ENCODE measurements around the gene SHROOM3.
A peak's percentile ranks its signal among the peaks of the same experiment; 100 is the strongest.

Gene SHROOM3

DNA sequence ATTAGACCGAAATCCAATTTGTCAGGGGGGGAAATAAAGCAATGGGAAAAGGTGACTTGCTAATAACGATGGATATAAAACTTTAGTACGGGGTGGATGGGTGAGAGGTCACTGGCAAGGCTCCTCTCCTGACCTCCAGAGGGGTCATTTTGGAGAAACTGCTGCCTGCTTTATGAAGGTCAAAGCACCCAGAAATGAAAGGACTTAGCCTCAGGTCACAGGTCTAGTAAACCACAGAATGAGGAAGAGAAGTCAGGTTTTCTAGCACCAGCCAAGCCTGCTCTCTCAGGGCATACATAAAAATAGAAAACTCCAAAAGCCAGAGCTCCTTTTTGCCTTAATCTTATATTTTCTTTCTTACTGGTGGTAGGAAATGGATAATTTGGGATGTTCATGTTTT lies 134.2 kb downstream of the SHROOM3 start:
- no peak for DNase-seq (ENCODE audit: low read depth)

DNA sequence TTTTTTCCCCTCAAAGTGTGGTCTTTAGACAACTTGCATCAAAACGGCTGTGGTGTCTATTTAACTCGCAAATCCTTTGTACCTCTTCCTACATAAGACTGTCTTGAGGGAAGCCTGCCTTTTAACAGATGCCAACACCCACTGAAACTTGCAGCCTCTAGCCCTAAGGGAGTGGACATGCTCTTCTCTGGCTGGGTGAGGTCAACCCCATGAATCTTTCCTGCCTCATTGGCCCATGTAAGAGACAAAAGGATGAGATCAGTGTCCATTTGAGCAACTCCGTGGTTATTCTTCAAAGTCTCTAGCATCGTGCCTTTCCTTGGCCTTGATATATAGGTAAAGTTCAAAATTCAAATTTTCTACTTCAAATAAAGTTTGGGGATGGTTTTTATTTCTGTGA lies 134.7 kb downstream of the SHROOM3 start:
- no peak for DNase-seq (ENCODE audit: low read depth)

DNA sequence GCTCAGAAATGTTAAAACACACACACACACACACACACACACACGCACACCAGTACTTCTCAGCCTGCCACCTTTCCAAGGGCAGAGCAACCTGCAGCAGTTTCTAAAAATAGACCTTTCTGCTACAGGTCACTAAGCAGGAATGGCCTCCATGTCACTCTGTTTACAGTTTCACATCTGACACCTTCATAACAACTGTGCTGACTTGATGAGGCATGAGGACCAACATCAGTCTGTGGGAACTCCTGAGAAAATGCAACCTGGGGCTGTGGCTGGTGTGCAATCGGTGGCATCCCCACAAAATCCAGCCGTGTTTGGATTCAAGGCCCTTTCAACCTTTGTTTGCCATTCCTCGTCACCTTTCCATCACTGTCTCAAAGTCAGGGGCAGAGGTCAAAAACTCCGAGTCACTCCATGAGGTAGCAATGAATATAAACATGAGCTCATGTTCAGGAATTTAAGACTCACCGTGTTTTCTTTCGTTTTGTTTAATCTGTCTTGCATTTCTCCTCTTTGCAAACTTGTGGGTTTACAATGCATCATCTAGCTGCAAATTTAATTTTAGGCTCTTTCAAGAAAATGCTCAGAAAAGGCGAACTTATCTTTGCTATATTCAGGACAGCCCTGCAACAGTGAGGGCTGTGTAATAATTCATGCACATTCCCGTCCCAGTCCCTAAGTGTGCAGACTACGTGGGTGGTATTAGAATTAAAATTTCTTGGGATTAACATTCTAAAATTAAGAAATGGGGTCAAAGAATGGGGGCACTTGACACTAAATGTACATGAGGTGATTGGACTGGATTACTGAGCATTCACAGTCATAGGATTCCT lies 135.3 kb downstream of the SHROOM3 start:
- DNase-seq (ENCODE audit: low read depth): peak; percentile 84

GRCh38 chr4:76571274-76571673 lies 136.2 kb downstream of the SHROOM3 start:
- DNase-seq (ENCODE audit: low read depth): no peak

- no peak for DNase-seq (ENCODE audit: low read depth)
Measured at GRCh38 chr4:76572224-76572623, 137.2 kb downstream of the SHROOM3 start.

GRCh38 chr4:76576824-76577223 lies 141.8 kb downstream of the SHROOM3 start:
- DNase-seq (ENCODE audit: low read depth): no peak

GRCh38 chr4:76578002-76578560 lies 143.1 kb downstream of the SHROOM3 start:
- no peak for DNase-seq (ENCODE audit: low read depth)

DNA sequence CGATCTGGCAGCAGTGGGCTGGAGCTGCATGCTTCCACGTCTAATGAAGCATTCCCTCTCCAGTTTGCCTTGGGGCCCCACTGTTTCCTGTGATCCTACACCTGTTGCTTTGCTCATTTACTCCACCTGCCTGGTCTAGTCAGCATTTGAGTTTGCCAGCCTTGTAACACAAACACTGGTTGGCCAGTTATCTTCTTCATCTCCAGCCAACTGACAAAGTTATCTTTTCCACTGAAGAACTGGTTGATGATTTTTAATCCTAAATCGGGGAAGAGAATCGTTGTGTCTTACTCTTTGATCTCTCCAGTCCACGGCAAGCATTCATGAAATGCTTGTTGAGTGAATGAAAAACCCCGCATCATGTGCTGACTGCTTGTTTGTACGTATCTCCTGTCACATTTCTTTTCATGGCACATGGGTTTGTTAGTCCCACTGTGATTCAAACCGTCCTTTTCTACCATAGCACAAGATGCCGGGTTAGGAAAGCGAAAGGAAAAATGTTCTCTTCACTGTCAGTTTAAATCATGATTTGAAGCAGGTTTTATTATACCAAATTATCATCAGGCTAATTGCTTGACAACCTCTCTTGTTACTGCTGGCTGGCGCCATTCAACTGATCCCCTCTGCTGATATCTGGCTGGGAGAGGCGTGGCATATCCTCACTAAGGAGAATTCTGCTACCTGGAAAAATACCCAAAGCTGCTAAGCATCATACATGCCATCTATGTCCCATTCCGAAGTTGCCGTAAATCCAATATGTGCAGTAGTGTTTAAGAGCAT lies 144.8 kb downstream of the SHROOM3 start:
- no peak for DNase-seq (ENCODE audit: low read depth)

- no peak for DNase-seq (ENCODE audit: low read depth)
Measured at GRCh38 chr4:76581077-76581962, 146.3 kb downstream of the SHROOM3 start.

DNA sequence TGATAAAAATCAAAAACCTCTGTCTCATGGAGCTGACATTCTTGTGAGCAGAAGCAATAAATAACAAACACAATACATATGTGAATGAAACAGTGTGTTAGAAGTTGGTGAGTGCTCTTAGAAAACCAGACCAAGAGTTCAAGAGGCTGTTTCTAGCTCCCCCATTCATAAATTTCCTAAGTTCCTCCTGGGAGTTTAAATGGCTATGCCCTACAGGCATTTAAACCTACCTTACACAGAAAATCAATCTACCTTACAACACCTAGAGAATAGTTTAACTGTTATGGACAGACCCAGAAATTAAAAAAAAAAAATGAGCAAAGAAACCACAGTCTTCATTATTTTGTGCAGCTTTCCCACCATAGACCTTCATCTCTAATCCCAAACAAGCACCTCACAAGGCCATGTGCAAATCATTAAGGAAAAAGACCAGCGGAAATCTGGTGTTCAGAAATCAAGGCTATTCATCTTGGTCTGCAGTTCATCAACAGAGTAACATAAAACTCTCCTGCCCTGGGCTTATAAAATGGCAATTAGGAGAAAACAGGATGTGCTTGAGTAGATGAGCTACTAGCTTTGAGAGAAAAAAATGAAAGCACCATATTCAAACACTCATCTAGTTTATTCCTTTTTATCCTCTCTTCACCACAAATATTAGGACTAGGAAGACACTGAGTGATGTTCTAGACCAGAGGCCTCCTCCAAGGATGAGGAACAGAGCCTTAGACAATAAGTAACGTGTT lies 147.2 kb downstream of the SHROOM3 start:
- no peak for DNase-seq (ENCODE audit: low read depth)

DNA sequence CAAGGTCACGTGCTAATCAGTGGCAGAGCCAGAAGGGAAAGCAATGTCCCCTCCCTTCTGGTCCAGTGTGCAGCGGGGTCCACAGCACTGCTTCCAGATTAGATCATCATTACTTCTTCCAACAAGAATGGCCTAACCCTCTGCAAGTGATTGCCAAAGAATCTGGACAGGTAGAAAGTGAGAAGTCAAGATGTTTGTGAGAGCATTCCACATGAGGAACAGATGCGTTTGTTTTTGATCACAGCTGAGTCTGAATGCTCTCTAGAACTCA lies 147.7 kb downstream of the SHROOM3 start:
- DNase-seq (ENCODE audit: low read depth): no peak

DNA sequence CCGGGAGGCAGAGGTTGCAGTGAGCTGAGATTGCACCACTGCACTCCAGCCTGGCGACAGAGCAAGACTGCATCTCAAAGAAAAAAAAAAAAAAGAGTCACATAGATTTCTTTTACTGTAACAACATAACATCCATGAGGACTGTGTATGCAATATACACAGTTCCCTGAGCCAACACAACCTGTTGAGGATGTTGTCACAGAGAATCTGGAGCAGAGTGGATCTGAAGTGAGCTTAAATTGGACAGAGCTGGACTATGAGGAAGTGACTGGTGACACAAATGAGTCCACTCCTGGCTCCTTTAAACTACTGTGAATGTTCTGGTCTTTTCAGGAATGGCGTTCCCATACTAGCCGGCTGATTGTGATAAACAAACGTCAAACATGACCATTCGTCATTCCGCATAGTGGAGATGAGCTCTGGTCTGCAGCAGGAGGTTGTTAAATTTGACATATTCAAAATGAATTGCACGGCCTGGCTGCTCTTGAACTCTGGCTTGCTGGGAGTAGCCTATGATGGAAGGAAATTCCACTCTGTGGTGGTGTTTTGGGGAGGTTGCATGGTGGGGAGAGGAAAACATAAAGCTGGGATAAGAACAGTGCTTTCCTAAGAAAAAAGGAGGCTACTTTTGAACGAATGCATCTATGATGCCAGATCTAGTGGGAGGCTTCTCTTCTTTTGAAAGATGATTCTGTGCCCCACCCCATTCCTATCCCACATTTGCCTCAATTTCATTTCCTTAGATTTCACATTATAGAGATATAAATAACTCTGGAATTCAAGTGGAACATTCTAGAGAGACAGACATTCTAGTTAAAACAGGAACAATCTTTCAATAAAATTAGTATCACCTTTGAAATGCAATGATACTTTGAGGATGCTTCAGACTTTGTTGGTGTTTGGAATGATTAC lies 149.5 kb downstream of the SHROOM3 start:
- DNase-seq (ENCODE audit: low read depth): no peak

DNA sequence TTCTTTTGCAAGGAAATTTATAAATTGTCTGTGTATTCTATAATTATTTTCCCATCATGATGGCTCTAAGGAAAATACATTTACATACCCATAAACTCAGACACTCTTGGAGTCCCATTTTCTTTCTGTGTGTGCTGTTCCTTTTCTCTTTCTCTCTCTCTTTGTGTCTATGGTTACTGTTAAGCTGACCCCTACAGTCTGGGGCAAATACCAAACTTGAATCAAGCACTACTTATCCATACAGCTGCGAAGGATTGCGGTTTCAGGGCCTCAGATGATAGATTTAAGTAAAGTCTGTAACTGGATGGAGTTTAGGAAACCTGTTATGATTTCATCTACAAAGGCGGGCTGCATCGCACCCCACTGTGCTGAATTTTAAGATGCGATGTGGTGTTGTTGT lies 150.2 kb downstream of the SHROOM3 start:
- peak; percentile 58 for DNase-seq (ENCODE audit: low read depth)

- peak; percentile 68 for DNase-seq (ENCODE audit: low read depth)
Measured at GRCh38 chr4:76585897-76586360, 150.9 kb downstream of the SHROOM3 start.

DNA sequence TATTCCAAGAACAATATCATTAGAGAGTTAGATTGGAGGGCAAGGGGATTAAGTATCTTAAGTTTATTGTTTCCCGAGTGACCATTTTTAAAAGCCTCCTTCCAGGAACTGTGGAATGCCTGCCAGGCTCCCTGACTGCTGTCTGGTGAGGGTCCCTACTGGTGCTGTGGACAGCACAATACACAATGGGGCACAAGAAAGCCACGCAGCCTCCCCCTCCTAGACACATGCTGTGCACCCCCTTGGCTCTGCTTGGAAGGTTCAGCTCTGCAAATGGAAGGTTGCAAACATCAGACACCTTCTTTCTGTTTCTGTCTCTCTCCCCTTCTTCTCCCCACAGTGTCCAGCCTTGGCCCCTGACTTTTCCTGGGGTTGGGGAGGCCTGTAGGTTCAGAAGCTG lies 153.2 kb downstream of the SHROOM3 start:
- DNase-seq (ENCODE audit: low read depth): no peak

DNA sequence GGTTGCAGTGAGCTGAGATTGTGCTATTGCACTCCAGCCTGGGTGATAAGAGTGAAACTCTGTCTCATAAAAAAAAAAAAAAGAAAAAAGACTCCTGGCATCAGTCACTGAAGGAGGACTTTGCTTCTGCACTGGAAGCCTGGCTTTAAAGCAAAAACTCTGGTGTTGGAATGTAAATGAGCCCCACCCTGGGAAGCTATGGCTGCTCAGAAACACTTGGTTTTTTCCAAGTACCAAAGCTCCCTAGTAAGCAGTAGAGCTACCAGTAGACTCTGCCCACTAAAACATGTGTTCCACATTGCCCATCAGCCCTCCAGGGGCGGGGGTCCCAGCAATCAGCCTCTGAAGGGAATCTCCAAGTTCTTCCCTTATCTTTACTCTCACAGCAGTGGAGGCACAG lies 154.4 kb downstream of the SHROOM3 start:
- DNase-seq (ENCODE audit: low read depth): peak; percentile 63

DNA sequence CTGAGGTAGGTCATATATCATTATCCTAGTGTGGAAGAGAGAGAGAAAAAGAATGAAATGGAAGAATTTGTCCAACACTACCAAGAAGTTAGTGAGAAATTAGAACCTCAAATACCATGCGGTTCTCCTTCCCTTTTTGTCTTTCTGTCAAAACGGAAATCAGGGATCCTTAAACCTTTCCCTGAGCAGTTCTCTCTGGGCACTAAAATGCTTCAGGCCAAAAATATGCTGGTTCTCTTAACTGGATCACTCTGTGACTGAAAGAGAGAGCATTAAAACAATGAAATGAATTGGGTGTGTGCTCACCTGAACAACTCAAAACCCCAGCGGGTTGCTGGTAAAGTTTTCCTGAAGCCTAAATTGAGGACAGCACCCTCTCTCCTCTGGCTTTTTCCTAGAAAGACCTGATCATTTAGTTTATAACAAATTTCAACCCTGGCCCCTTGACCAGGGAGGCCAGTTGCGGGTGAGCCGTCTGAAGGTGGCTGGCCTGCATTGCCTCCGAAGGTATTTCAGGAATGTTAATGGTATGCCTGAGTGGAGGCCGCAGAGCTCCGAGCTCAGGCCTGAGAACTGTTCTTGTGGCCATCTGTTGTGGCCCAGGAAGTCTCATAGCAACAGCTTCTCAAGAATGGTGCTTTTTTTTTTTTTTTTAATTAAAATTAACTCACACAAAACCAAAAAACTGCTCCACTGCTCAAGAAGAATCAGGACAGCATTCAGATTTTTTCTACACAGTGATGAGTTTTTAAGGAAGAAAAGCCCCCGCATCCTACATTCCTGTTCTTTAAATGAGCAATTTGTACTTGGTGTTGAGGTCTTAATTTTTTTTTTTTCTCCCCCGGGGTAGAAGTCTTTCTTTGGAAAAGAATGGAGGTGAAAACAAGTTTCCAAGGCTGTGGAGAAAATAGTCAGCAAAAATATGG lies 155.1 kb downstream of the SHROOM3 start:
- peak; percentile 98 for DNase-seq (ENCODE audit: low read depth)

DNA sequence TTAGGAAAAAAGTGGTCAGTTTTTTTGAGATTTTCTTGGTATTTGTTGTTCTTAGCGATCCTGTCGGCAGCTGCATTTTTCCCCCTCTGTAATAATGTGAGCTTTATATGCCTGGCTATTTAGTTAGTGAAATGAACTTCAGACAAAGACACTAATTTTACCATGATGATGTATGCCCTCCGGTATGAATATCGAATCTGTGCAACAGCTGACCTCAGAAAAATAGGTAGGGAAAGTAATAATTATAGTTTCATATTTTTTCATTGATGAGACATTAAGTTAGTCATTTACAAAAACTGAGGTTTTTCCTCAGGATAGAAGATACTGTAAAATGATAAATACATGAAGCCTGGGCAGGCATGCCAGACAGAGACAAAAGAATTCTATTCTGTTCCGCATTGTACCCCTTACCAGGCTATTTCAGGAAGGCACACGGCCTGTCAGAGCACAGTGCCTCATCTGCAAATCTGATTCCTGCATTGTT lies 155.8 kb downstream of the SHROOM3 start:
- DNase-seq (ENCODE audit: low read depth): peak; percentile 62

DNA sequence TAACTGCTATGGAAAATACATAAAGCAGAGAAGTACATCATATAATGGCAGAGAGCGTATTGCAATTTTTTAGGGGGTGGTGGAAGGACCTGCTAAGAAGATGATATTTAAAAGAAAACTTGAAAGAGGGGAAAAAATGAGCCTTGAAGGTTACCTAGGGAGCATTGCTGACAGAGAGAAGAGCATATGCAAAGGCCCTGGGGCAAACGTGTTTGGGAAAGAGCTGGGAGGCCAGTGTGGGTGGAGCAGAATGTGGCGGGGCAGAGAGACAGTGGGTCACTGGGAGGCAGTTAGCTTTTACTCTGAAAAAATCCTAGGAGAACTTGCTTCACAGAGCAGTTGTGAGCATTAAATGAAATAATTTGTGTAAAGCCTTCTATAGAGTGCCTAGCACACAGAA lies 157.0 kb downstream of the SHROOM3 start:
- DNase-seq (ENCODE audit: low read depth): no peak

Data from iris pigment epithelial cell (primary cell).